HG03520 (cell line): Measurements from ENCODE around the gene RPP38.

Experiments used
- ATAC-seq: cut with Tn5 transposase; IDR thresholded peaks from one replicate; pipeline ENCODE4 v1.9.1; 2021; ENCODE audit warnings: mild to moderate bottlenecking, moderate library complexity; ENCODE audit not compliant: unreplicated experiment

The RPP38 gene

GRCh38 chr10:15097011-15097812, at the start of gene RPP38:
Gene RPP38 (plus strand): TSS chr10:15097355. CDS start chr10:15103315, 5,960 bp downstream.
- ATAC-seq: peak; percentile 76

- ATAC-seq: no peak
Observed at GRCh38 chr10:15049533-15049932, 47.6 kb upstream of the RPP38 start.

- no peak for ATAC-seq
Observed at GRCh38 chr10:15052121-15052520, 45.0 kb upstream of the RPP38 start.

GRCh38 chr10:15053061-15053460, 44.1 kb upstream of the RPP38 start:
- ATAC-seq: no peak

- ATAC-seq: no peak
Observed at GRCh38 chr10:15058689-15059088, 38.5 kb upstream of the RPP38 start.

GRCh38 chr10:15059914-15060313, 37.2 kb upstream of the RPP38 start:
- ATAC-seq: no peak

- ATAC-seq: no peak
Observed at GRCh38 chr10:15060638-15061037, 36.5 kb upstream of the RPP38 start.

GRCh38 chr10:15067154-15067553, 30.0 kb upstream of the RPP38 start:
- peak; percentile 69 for ATAC-seq

- ATAC-seq: no peak
Observed at GRCh38 chr10:15068802-15069201, 28.4 kb upstream of the RPP38 start.

GRCh38 chr10:15069230-15069629, 27.9 kb upstream of the RPP38 start:
- no peak for ATAC-seq

GRCh38 chr10:15072358-15072757, 24.8 kb upstream of the RPP38 start:
- no peak for ATAC-seq

GRCh38 chr10:15075421-15075820, 21.7 kb upstream of the RPP38 start:
- ATAC-seq: no peak

GRCh38 chr10:15083674-15084501, 13.3 kb upstream of the RPP38 start:
- no peak for ATAC-seq

- no peak for ATAC-seq
Observed at GRCh38 chr10:15084502-15084922, 12.6 kb upstream of the RPP38 start.

GRCh38 chr10:15088428-15089261, 8.5 kb upstream of the RPP38 start, which contains the start of gene ACBD7:
Gene ACBD7 (minus strand): TSS chr10:15088776. CDS start chr10:15088728, 48 bp downstream.
- ATAC-seq: peak; percentile 99

GRCh38 chr10:15091418-15091817, 5.7 kb upstream of the RPP38 start:
- no peak for ATAC-seq

- no peak for ATAC-seq
Observed at GRCh38 chr10:15092855-15093408, 4.2 kb upstream of the RPP38 start.

GRCh38 chr10:15096661-15097010, 519 bp upstream of the RPP38 start:
- peak; percentile 12 for ATAC-seq

- no peak for ATAC-seq
Observed at GRCh38 chr10:15099886-15100285, 2.7 kb downstream of the RPP38 start.

GRCh38 chr10:15103513-15103912, 6.4 kb downstream of the RPP38 start:
- no peak for ATAC-seq
